ENCODE measurements around the gene CCDC154.
A peak's percentile ranks its signal among the peaks of the same experiment; 100 is the strongest.

The CCDC154 gene

GRCh38 chr16:1456951-1457350, 12.6 kb upstream of the CCDC154 start:
- H3K4me1 ChIP-seq (ENCODE audit: control insufficient read depth, insufficient read depth, low read length): no peaks in the 10 kb centered on the region
- CTCF ChIA-PET: no interaction called here
- no peak overlapping the region for H3K4me3 ChIP-seq (ENCODE audit: low read depth, low read length)
- no peaks in the 10 kb centered on the region for H3K9me3 ChIP-seq (ENCODE audit: control insufficient read depth, insufficient read depth, low read depth, low read length)
- H3K36me3 ChIP-seq (ENCODE audit: control insufficient read depth in 2 of 2, insufficient read depth in 1 of 2, low read length in 2 of 2): peaks cover 0 to 81% of the 10 kb centered on the region in 2 experiments; a peak in 1 of 3 replicates
- no peak for TF ChIP-seq ZBTB17 (tag by site-specific recombination; IDR thresholded peaks at IDR 0.05)
- 0 out of 2 replicates have a peak, but pooled peaks have one; percentile 21 for TF ChIP-seq SCRT2 (tag by site-specific recombination; IDR thresholded peaks at IDR 0.05)
- H3K27ac ChIP-seq (ENCODE audit: extremely low read depth, low read depth, low read length): no peak overlapping the region
- POLR2A ChIA-PET: no interaction called here

- H3K27ac ChIP-seq (ENCODE audit: extremely low read depth, low read depth, low read length): no peak overlapping the region
- no peak overlapping the region for H3K4me3 ChIP-seq (ENCODE audit: low read depth, low read length)
- peaks cover 0 to 83% of the 10 kb centered on the region in 2 experiments; a peak in 1 of 3 replicates for H3K36me3 ChIP-seq (ENCODE audit: control insufficient read depth in 2 of 2, insufficient read depth in 1 of 2, low read length in 2 of 2)
- no peaks in the 10 kb centered on the region for H3K9me3 ChIP-seq (ENCODE audit: control insufficient read depth, insufficient read depth, low read depth, low read length)
- TF ChIP-seq ZNF114 (tag by site-specific recombination; IDR thresholded peaks at IDR 0.05) (no peak), ZNF513 (tag by site-specific recombination; IDR thresholded peaks at IDR 0.05) (no peak), GLIS1 (tag by site-specific recombination; IDR thresholded peaks at IDR 0.05) (no peak), ZNF19 (tag by site-specific recombination; IDR thresholded peaks at IDR 0.05; ENCODE audit: low read depth) (no peak), ZNF558 (tag by site-specific recombination; IDR thresholded peaks at IDR 0.05) (no peak), BCL11B (tag by site-specific recombination; IDR thresholded peaks at IDR 0.05; ENCODE audit: low read depth) (no peak), GLIS2 (tag by site-specific recombination; IDR thresholded peaks at IDR 0.05) (no peak), ZNF146 (tag by site-specific recombination; IDR thresholded peaks at IDR 0.05) (no peak), ZNF544 (tag by site-specific recombination; IDR thresholded peaks at IDR 0.05) (no peak), ZNF561 (tag by site-specific recombination; IDR thresholded peaks at IDR 0.05; ENCODE audit: borderline replicate concordance) (no peak), ZNF843 (tag by site-specific recombination; IDR thresholded peaks at IDR 0.05) (no peak), ZNF837 (tag by site-specific recombination; IDR thresholded peaks at IDR 0.05) (no peak), PRDM1 (tag by site-specific recombination; IDR thresholded peaks at IDR 0.05) (no peak), HIC1 (tag by site-specific recombination; IDR thresholded peaks at IDR 0.05) (no peak), SP7 (tag by site-specific recombination; IDR thresholded peaks at IDR 0.05) (no peak), ZBTB8A (tag by site-specific recombination; IDR thresholded peaks at IDR 0.05) (no peak), ZNF404 (tag by site-specific recombination; IDR thresholded peaks at IDR 0.05) (no peak), ZNF707 (tag by site-specific recombination; IDR thresholded peaks at IDR 0.05) (no peak), ZIC2 (tag by site-specific recombination; IDR thresholded peaks at IDR 0.05) (no peak), ZNF555 (tag by site-specific recombination; conservative IDR thresholded peaks at IDR 0.05) (no peak)
- ChIA-PET POLR2A (no interaction called here), CTCF (interaction anchor here (0.6 kb wide), 1 partner anchor 327 kb away, joined by 3 read pairs; the partner anchor contains the start of genes NUBP2 and SPSB3)
- H3K4me1 ChIP-seq (ENCODE audit: control insufficient read depth, insufficient read depth, low read length): no peaks in the 10 kb centered on the region
Observed at GRCh38 chr16:1455190-1456171, 11.1 kb upstream of the CCDC154 start.

Data from HEK293 (cell line).